Measurements from ENCODE around the gene CDC42EP4.
"Not testable (repeated sequence)": the region's sequence is repeated elsewhere in the genome, so short reads cannot be mapped to it uniquely, and the experiment has no call there.

The CDC42EP4 gene

DNA sequence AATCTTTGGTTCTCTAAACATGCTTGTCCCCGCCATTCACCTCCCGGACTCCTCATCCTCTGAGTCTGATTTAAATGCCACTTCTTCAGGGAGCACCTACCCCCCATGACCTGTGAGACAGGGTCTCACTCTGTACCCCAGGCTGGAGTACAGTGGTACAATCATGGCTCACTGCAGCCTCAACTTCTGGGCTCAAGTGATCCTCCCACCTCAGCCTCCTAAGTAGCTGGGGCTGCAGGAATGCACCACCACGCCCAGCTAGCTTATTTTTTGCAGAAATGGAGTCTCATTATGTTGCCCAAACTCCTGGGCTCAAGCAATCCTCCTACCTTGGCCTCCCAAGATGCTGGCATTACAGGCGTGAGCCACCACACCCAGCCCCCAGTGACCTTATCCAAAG lies 37.3 kb downstream of the CDC42EP4 start:
- no peak for ATAC-seq

DNA sequence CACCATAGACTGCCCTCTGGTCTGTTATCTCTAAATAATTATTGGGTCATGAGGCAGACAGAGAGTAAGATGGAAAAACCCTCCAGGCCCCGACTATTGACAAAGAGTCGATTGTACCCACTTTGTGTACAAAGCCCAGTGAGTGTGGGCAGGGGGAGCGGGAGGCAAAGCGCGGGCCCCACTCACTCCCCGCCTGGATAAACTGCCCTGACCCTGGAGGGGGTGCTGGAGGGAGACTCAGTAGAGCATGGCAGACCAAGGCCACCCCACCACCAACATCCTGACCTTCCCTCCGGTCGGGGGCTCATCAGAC lies 38.9 kb downstream of the CDC42EP4 start:
- ATAC-seq: no peak

DNA sequence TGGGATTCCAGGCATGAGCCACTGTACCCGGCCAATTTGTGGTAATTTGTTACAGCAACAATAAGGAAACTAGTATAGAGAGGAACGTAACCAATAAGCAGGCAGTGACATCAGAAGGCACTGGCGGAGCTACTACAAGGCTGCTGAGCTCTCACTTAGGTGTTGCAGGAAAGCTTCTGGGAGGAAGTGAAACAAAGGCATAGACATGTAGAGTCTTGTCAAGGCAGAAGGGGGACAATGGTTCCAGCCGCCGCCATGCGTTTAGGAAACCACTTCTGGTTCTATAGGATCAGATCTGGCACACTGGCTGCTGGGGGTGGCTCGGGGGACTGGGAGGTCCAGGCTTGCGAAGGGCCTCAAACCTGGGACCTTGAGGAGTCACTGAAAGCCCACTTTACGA lies 40.7 kb downstream of the CDC42EP4 start:
- ATAC-seq: no peak

DNA sequence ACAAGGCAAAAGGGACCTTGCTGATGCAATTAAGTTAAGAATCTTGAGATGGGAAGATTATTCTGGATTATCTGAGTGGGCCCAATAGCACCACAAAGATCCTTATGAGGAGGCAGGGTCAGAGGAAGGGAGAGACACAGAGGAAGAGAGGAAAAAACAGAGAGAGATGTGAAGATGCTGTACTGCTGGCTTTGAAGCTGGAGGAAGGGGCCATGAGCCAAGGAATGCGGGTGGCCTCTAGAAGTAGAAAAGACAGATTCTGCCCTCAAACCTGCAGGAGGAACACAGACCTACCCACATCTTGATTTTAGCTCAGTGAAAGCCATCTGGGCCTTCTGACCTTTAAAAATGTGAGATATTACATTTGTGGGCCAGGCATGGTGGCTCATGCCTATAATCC lies 42.0 kb downstream of the CDC42EP4 start:
- ATAC-seq: no peak

DNA sequence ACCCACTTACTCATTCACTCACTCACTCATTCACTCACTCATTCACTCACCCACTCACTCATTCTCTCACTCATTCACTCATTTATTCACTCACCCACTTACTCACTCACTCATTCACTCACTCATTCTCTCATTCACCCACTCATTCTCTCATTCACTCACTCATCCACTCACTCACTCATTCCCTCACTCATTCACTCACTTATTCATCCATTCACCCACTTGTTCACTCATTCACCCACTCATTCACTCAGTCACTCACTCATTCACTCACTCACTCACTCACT lies 42.5 kb downstream of the CDC42EP4 start:
- no peak for ATAC-seq

DNA sequence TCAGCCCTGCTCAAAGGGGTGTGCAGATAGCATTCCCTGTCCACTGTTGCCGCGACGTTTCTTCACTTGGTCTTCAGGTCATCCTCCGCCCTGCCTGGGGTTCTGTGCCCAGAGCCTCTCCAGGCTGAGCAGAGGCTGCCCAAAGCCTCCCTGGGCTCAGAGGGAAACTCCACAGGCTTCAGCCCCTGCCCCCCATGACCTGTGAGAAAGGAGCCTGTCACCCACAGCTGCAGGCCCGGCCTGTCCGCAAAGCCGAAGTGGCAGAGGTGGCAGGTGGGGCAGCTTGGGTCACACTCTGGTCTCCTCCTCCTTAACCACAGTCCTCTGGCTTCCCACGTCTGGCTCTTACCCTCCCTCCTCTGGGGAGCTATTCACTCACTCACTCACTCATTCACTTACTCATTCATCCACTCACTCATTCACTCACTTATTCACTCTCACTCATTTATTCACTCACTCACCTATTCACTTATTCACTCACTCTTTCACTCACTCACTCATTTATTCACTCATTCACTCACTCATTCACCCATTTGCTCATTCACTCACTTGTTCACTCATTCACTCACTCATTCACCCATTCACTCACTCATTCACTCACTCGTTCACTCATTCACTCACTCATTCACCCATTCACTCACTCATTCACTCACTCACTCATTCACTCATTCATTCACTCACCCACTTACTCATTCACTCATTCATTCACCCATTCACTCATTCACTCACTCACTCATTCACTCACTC lies 43.0 kb downstream of the CDC42EP4 start:
- peak in 1 of 2 donors; percentile 24 for ATAC-seq

DNA sequence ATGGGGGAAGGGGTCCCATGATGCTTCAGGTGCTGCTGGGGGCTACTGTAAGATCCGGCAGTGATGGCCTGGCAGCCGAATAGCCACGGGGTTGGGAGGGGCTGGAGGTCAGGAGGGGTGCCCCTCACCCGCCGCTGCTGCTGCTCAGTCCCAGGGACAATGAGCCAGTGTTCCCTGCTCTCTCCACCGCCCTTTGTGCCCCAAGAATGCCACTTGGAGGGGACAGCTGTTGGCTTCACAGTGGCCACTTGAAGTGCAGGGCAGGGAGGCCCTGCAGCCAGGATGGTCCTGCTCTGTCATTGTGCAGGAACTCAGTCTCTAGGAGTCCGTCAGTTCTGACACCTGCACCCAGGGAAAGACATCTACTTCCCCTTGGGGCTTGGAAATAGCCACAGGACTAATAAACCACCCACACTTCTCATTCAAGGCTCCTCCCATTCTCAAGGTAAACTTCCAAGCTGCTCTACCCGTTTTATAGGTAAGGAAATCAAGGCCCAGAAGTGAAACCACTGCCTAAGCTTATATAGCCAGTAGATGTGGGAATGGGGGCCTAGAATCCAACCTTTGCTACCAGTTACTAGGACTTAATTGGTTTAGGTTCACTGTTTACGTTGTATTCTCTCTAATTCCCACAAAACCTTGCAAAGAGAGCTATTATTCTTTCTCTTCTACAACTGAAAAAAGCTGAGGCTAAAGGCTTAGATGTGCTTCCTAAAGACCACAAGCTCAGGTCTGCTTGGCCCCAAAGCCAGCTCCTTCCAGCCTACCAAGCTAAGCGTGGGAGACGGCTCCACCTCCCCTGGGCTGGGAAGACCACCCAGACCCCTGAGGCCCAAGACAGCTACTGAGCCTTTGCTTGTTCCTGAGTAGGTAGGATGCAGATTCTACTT lies 43.9 kb downstream of the CDC42EP4 start:
- ATAC-seq: no peak

DNA sequence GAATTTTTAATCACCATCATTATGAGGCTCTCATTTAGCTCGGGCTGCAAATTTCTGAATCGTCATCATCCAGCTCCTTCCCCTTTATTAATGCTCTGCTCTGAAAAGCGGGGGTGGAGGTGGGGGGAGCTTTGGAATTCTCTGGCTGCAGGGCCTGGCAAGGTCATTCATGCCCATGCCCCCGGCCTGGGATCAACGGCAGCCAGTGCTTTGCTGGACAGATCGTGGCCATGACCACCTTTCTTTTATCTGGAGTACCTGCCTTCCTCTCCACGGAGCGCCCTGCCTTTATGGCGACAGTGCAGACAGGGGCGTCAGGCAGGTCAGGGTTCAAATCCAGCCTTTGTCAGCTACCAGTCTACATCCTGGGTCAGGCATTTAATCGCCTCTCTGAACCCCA lies 45.0 kb downstream of the CDC42EP4 start:
- ATAC-seq: no peak

DNA sequence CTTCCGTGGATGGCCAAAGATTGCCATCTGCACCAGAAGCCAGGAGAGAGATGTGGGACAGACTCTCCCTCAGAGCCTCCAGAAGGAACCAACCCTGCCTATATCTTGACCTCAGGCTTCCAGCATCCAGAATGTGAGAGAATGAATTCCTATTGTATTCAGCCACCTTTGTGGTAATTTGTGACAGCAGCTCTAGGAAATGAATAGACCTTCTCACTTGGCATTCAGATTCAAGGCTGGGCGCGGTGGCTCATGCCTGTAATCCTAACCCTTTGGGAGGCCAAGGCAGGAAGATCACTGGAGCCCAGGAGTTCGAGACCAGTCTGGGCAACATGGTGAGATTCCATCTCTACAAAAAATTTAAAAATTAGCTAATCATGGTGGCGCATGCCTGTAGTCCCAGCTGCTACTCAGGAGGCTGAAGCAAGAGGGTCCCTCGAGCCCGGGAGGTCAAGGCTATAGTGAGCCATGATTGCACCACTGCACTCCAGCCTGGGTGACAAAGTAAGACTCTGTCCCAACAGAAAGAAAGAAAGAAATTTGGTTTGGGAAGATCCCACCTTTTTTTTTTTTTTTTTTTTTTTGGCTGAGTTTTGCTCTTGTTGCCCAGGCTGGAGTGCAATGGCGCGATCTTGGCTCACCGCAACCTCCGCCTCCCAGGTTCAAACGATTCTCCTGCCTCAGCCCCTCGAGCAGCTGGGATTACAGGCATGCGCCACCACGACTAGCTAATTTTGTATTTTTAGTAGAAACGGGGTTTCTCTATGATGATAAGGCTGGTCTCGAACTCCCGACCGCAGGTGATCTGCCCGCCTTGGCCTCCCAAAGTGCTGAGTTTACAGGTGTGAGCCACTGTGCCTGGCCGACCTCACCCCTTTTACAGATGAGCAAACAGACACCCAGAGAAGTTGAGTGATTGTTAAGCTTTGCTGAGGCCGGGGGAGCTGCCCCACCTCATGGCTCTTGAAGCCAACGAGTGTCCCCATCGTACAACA lies 45.9 kb downstream of the CDC42EP4 start:
- no peak for ATAC-seq

DNA sequence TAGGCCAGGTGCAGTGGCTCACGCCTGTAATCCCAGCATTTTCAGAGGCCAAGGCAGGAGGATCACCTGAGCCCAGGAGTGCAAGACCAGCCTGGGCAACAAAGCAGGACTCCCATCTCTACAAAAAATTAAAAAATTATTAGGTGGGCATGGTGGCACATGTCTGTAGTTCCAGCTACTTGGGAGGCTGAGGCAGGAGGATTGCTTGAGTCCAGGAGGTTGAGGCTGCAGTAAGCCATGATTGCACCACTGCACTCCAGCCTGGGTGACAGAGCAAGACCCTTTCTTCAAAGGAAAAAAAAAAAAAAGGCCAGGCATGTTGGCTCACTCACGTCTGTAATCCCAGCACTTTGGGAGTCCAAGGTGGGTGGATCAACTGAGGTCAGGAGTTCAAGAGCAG lies 47.4 kb downstream of the CDC42EP4 start:
- ATAC-seq: not testable (repeated sequence)

DNA sequence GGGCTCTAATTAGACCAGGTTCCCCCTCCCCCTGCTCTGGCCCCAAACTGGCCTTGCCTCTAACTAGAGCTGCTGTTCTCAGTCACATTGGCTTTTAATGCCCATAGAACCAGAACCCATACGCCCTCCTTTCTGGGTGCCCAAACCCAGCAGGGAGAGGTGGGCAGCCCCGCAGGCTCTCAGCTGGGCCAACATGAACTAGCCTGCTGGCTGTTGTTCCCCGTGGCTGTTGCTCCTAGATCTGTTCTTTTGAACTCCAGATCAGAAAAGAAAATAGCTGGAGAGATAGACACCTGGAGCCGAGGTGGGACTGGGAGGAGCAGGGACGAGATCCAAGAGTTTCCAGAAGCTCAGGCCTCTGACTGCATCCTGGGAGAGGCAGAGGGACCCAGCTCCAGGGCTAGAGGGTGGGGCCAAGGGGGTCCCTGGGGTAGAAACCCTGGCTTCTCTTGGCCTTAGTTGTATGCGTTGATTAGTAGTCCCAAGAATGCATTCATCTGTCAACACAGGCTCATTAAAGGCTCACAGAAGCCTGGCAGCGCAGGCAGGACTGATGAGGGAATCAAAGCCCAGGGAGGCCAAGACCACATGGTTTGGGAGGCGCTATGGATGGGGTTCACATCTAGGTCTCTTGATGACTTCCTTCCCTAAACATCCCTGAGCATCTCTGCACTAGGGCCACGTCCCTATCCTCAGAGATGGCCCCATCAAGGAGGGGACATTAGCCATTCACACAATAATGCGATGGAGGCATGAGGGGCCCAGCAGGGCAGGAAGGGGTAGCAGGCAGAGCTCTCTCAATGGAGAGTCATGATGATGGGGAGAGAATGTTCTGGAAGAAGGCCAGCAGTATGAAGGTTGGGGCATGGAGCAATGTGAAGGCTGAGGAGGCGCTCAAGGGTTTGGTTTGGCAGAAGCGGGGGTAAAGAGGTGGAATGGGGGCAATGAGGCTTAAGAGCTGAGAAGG lies 48.8 kb downstream of the CDC42EP4 start:
- ATAC-seq: no peak

DNA sequence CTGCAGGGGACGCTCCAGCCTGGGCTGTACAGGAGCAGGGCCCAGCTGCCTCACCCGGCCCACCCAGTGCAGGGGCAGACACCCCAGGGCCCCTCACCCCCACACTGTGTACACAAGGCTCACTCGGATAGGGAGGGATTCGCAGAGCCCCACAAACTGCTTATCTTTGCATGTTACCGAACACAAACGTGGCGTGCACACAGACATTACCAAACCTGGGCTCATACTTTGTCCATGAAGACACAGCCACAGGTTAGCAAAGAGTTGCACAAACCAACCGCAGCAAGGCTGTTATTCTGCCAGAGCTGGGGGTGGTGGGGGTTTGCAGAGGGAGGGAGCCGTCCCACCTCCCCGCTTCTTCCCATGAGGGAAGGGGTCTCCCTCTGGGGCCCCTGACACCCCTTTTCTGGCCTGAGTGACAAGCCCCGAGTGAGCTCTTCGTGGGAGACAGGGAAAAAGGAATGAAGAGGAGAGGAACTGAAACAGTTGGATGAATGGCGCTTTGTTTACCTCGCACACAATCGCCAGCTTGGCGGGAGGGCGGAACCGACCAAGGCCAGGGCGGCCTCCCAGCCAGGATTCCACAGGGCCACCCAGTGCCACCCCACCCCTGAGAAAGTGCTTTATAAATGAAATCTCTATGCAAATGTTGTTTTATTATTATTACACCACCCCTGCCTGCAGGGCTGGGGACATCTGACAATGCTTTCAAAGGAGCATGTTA lies 49.7 kb downstream of the CDC42EP4 start:
- ATAC-seq: no peak

DNA sequence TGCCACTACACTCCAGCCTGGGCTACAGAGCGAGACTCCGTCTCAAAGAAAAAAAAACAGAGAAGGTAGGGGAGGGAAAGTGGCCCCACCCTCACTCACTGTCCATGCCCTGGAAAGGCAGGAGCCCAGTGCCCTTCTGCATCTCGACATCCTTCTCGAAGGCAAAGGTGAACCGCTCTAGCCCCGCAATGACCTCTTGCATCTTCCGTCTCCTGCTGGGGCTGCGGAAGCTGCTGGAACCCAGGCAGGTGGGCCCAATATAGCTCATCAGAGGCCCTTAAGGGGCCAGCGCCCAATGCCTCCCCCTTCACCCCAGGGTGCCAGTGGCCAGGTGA lies 50.2 kb downstream of the CDC42EP4 start, which contains the start of gene CPSF4L:
TSS of gene CPSF4L (minus strand) at position 264 of the 335 bp plus-strand sequence. CDS start at position 202, 62 bp downstream.
- no peak for ATAC-seq

DNA sequence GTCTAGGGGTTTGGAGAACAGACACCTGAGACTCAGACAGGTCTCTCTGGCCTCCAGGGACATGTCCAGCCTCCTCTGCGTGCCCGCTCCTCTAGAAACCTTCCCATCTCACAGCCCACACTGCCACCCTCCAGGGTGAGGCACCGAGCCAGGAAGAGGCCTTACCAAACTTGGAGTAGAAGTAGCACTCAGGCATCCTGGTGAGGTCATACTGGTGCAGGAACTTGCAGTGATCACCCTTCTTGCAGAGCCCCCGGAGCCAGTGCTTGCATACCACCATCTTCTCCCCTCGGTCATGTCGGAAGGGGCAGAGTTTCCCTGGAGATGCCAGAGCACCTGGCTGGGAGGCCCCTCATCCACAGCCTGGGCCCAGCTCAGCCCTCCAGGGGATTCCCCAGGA lies 54.3 kb downstream of the CDC42EP4 start:
- ATAC-seq: no peak

DNA sequence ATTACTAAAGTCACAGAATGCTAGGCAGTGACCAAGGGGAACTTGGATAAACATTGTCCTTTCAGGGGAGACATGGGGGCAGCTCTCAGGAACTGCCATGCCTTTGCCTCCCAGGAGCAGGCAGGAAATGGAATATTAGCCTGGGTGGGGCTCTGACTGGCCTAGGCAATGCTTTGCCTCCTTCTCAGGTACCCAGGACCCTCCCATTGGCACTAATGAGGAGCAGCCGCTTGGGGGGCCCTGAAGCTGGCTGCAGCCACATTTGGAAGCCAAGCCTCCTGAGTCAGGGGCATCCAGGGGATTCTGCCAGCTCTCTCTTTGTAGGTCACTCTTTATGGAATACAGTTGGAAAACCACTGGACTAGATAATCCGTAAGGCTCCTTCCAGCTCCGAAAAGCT lies 55.6 kb downstream of the CDC42EP4 start:
- ATAC-seq: no peak

DNA sequence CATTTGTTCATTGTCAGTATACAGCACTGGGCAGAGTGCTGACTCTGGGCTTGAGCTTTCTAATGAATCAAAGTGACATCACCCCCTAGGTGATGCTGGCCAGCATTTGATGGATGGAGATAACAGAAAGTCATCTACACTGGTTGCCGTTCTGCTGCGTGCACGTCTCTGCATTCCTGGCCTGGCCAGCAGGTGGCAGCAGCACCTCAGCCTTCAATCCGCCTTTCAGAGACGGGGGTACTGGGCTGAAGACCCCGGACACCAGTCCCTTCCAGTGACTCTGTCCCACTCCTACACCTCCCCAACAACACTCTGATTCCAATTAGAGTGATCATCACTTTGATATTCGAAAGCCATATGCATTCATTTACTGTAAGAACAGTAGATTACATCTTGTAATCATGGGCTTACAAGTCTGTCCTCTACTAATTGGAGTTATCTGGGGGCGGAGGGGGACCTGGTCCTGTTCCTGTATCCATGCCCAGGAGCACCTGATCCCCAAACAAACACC lies 56.1 kb downstream of the CDC42EP4 start:
- peak; percentile 82 to 91 for ATAC-seq

DNA sequence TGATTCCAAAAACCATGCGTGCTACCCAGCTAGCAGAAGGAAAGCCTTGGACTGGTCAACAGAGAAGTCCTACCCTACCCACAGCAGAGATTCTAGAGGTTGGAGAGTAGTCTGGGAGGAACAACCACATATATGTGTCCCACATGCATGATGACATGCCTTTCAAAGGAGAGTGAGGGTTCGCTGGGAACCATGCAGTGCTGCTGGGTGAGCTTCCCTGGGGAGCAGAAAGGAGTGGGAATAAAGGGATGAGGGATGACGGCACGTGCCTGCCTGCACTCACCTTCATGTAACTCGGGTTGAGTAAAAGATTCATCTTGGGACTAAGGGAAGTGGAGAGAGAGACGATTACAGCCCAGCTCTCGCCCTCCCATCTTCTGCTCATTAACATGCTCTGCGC lies 59.9 kb downstream of the CDC42EP4 start:
- ATAC-seq: no peak

DNA sequence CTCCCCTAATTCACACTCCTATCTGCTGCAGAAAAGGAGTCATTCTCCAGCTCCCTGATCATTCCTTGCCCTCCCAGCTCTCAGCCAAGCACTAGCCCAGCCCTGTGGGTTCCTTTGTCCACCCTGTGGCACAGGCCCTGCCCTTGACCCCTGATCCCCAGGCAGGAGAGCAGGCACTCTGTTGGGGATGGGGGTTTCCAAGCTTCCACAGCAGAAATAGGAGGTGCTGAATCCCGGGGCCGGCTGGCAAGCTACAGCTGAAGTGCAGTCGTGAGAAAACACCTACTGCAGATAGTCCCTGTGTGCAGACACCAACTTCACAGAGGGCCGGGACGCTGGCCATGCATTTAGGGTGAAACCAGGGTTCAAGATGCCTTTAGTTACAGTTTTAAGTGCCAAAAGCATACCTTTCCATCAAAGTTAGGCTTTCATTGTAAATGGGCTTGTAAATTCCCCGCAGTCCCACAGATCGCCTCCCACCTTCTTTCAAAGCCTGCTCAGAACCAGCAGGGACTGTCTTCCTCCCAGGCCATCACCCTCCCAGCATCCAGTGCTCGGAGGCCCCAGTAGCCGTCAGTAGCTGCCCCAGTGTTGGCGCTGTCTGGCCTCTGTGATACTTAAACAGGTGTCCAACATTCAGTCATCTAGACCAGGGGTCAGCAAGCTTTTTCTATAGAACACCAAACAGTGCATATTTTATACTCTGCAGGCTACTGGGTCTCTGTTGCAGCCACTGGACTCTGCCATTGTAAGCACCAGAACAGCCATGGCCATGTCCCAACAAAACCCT lies 60.8 kb downstream of the CDC42EP4 start:
- ATAC-seq: no peak

DNA sequence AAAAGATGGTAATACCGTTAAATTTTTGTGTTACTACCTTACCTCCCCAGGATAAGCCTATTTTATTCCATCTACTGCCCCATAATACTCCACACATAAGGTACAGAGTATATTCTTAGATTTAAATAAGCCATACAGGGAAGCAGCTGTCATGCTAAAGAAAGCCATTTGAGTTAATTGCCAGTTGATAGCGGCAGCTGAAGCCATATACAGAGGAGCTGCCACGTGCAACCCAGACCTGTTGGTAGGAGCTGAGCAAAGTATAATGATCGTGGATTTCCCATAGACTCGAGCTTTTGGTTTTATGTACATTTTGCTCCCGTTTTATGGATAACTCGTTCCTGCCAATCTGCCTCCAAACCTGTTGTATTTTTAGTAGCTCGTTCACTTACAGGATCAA lies 62.1 kb downstream of the CDC42EP4 start:
- no peak for ATAC-seq

DNA sequence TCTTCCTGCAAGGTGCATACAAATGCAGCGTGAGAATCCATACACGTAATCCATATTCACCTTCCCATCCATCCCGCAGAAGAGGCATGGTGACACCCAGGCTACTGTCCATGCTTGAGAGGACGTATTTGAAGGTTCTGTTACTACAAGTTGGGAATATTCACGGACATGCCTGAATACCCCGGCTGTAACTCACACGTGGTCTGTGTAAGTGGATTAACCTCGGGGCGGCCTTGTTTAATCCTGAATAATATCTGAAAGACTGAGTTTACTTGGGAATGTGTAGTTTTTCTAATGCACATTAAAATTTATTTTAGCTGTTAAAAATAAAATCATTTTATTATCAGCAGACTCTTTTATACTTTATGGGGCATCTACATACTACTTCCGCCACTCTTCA lies 63.3 kb downstream of the CDC42EP4 start:
- no peak for ATAC-seq

All from activated CD4-positive, CD25-positive, alpha-beta regulatory T cell treated with anti-CD3 and anti-CD28 coated beads, Interleukin-2, amount 50 U/mL, for 24 hours (primary cell).